ENCODE results near the gene MYADML2.

GRCh38 chr17:81964081-81964849 is 17.2 kb upstream of the MYADML2 start:
- TF ChIP-seq ARNTL (CRISPR knock-in tag; IDR thresholded peaks at IDR 0.05; ENCODE audit: borderline replicate concordance, low read depth) (no peak), CREB5 (CRISPR knock-in tag; IDR thresholded peaks at IDR 0.05; ENCODE audit: low read depth) (no peak), TSHZ2 (CRISPR knock-in tag; IDR thresholded peaks at IDR 0.05) (no peak), ZFP30 (CRISPR knock-in tag; IDR thresholded peaks at IDR 0.05) (no peak), SNAI2 (CRISPR knock-in tag; IDR thresholded peaks at IDR 0.05) (no peak), ESRRG (CRISPR knock-in tag; IDR thresholded peaks at IDR 0.05) (no peak)

Data from SK-N-SH treated with all-trans-retinoic acid at 6 μM for 48 hours (cell line).